ENCODE results near the gene COX8A. TPM values are rescaled to one million over a fixed set of nuclear protein-coding genes. Genes with fewer than 3 reads are reported as not detected.

COX8A gene
- polyA plus RNA-seq, 2 of the 4 experiments (the other 2 are of a cell fraction): 312 to 794 TPM

- FAIRE-seq: no peak
- CTCF ChIA-PET: interaction anchor here (2.4 to 7.5 kb wide), 3 partner anchors 12 to 97 kb away, joined by 14 to 61 read pairs (median 20); partner anchors contain the start of gene MARK2
Measured at GRCh38 chr11:63933459-63933858, 41.0 kb upstream of the COX8A start.

GRCh38 chr11:63937713-63938478 is 36.5 kb upstream of the COX8A start:
- peak overlapping the region; percentile 81 to 97 for H3K27ac ChIP-seq
- ATAC-seq (peak; percentile 55 to 70), DNase-seq (ENCODE audit: low read depth in 1 of 2, low spot score in 1 of 2) (peak in 1 of 2 experiments; percentile 87), FAIRE-seq (no peak)
- WGBS (ENCODE audit: missing lambda C conversion rate): 22% methylated on average over 28 of the region's 30 CpGs
- ChIA-PET POLR2A (interaction anchor here (1.0 to 1.5 kb wide), 3 partner anchors 99 to 1096 kb away, joined by 3 to 6 read pairs (median 6); partner anchors contain the start of gene MARK2), CTCF (interaction anchor here (1.0 to 2.0 kb wide), 3 partner anchors 99 to 104 kb away, joined by 4 to 10 read pairs (median 4); partner anchors contain the start of gene MARK2)
- peak overlapping the region; percentile 82 for H3K4me3 ChIP-seq
- H3K4me1 ChIP-seq: peaks cover 11% of the 10 kb centered on the region
- no peaks in the 10 kb centered on the region for H3K9me3 ChIP-seq
- peak; percentile 29; the same call in 1 of the 2 replicates for TF ChIP-seq HMGXB4 (CRISPR knock-in tag; IDR thresholded peaks at IDR 0.05; ENCODE audit: borderline replicate concordance)
- TF ChIP-seq ZC3H11A (IDR thresholded peaks at IDR 0.05): no peak
- TF ChIP-seq USF2 (IDR thresholded peaks at IDR 0.05): peak; percentile 82
- peak; percentile 69 for TF ChIP-seq BHLHE40 (IDR thresholded peaks at IDR 0.05; ENCODE audit: low read depth, low read length)
- TF ChIP-seq PHF8 (IDR thresholded peaks at IDR 0.05; ENCODE audit: borderline replicate concordance, low read depth): peak; percentile 52; the same call in 1 of the 2 replicates
- 0 out of 2 replicates have a peak, but pooled peaks have one; percentile 11 for TF ChIP-seq RFX5 (IDR thresholded peaks at IDR 0.05)
- TF ChIP-seq MAX (IDR thresholded peaks at IDR 0.05): peak; percentile 66
- TF ChIP-seq GATA3 (IDR thresholded peaks at IDR 0.05; ENCODE audit: borderline replicate concordance): no peak
- peak overlapping the region; percentile 75 for H3K4me2 ChIP-seq

More at GRCh38 chr11:63933459-63933858, 41.0 kb upstream of the COX8A start:
- 0 out of 6 replicates have a peak overlapping the region, but pooled peaks of 1 of the 2 experiments have one; percentile 25 for H3K27ac ChIP-seq
- H3K4me3 ChIP-seq: no peak overlapping the region
- H3K4me1 ChIP-seq: peaks cover 5% of the 10 kb centered on the region
- POLR2A ChIA-PET: no interaction called here
- ATAC-seq (no peak), DNase-seq (ENCODE audit: low read depth in 1 of 2, low spot score in 1 of 2) (no peak)
- H3K9me3 ChIP-seq: no peaks in the 10 kb centered on the region
- TF ChIP-seq GATA3 (IDR thresholded peaks at IDR 0.05; ENCODE audit: borderline replicate concordance) (no peak), POLR2A (IDR thresholded peaks at IDR 0.05; ENCODE audit: low read length) (no peak), EP300 (IDR thresholded peaks at IDR 0.05) (no peak), NFE2L2 (conservative IDR thresholded peaks at IDR 0.05; ENCODE audit: low read length) (no peak), HEYL (CRISPR knock-in tag; IDR thresholded peaks at IDR 0.05) (no peak), USF2 (IDR thresholded peaks at IDR 0.05) (no peak), MAZ (IDR thresholded peaks at IDR 0.05; ENCODE audit: borderline replicate concordance, low read depth, low read length) (no peak), PHF8 (IDR thresholded peaks at IDR 0.05; ENCODE audit: borderline replicate concordance, low read depth) (no peak), CBX8 (IDR thresholded peaks at IDR 0.05) (no peak), FOSL2 (IDR thresholded peaks at IDR 0.05) (no peak), FOSL2 (CRISPR knock-in tag; IDR thresholded peaks at IDR 0.05) (no peak), ATOH8 (CRISPR knock-in tag; IDR thresholded peaks at IDR 0.05; ENCODE audit: low read depth) (no peak), KDM5A (IDR thresholded peaks at IDR 0.05) (no peak)
- H3K4me2 ChIP-seq: no peak overlapping the region
- 50% methylated on average over 1 of the region's 1 CpG for WGBS (ENCODE audit: missing lambda C conversion rate)
